Skin of body (tissue), 2 donors: ENCODE results near the gene AMBRA1. TPM values are rescaled to one million over a fixed set of nuclear protein-coding genes. Genes with fewer than 3 reads are reported as not detected.

ENCODE experiments used
- DNase-seq: peaks from one replicate; lab custom pipeline; 2025; lab: John Stamatoyannopoulos, UW
- total RNA-seq: library from RNA; depleted of rRNA; stranded (reverse); fragments of >200 nt; gene quantifications from one replicate; pipeline ENCODE4 v1.2.3, GENCODE V29; 2014

Gene AMBRA1
- total RNA-seq, 1 donor from 2014 or later, result 19.8 TPM

DNA sequence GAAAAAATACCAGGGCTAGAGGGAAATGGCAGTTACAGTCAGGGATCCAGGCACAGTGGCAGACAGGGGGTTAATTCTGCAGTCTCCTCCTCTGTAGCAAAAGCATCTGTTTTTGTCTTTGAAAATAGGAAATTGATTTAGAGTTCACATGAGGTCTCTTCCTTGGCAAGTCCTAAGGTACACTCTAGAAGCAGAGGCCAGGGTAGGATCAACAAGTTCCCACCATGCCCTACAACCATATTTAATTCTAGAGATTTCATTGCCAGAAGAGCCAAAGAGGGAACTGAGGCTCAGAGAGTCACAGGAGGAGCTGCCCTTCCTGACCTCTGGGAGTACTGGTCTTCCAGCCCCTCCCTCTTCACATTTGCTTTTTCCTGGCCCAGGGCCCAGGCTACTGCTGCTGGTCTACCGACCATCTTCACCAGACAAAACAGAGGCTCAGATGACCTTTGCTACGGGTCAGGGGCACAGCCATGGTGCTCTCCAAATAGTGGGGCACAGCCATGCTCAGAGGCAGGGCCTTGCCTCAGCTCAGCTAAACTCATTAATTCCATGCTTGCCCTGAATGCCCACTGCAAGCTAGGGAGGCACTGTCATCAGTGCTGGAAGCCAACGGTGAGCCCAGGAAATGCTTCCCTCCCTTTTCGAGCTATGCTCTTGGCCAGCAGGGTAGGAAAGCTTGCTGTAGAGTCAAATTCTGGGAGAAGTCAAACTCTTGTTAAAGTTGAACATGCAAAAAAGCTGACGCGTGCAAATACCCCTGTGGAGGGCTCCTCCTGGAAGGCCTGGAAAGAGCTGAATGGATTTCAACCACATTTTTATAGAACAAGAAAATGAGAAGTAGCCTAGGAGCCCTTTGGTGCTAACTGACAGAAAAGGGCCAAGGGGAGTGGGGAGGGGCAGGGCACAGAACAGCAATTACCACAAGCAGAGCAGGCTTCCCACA, 190.6 kb downstream of the AMBRA1 start:
- no peak for DNase-seq

DNA sequence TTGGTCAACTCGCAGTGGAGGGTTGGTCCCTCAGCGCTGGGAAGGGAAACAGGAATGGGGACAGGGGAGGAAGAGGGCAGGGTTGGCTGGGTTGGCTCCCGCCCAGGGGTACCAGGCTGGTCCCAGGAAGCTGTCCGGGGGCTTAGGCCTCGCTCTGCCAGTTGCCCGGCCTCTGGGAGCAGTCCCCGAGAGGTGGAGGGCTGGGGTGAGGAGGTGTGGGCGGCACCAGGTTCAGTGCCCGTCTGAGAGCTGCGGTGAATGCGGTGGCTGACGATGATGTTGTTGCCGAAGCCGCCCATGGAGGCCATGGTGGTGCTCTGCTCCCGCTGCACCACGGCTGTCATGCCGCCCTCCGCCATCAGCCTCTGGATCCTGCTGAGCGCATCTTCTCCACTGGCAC, 196.3 kb downstream of the AMBRA1 start:
- no peak for DNase-seq

DNA sequence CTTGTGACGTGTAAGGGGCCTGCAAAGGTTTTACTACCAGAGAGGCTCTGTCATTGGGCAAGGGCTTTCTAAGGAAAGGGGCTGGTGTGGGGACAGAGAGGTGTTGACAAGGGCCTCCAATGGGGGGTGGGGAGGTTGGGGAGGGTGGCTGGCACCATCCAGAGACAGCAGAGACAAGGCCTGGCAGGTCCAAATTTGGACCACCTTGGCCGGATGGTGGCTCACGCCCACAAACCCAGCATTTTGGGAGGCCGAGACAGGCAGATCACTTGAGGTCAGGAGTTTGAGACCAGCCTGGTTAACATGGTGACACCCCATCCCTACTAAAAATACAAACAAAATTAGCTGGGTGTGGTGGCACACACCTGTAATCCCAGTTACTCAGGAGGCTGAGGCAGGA, 200.1 kb downstream of the AMBRA1 start:
- no peak for DNase-seq

DNA sequence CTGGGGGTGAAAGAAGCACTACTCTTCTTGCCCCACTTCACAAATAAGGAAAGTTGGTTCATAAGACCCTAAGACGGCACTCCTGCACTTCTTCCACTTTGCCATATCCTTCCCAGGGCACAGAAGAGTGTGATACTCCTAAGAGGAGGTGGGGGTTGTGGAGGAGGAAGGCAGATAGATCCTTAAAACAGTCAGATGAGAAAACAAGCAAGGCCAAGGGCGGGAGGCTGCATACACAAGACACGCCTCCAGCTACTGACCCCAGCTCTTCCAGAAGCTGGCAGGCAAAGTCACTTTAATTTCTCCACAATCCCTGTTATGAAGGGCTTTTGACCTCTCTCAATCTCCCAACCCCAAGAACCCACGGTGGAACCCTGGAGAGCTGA, 200.6 kb downstream of the AMBRA1 start:
- DNase-seq, result no peak

DNA sequence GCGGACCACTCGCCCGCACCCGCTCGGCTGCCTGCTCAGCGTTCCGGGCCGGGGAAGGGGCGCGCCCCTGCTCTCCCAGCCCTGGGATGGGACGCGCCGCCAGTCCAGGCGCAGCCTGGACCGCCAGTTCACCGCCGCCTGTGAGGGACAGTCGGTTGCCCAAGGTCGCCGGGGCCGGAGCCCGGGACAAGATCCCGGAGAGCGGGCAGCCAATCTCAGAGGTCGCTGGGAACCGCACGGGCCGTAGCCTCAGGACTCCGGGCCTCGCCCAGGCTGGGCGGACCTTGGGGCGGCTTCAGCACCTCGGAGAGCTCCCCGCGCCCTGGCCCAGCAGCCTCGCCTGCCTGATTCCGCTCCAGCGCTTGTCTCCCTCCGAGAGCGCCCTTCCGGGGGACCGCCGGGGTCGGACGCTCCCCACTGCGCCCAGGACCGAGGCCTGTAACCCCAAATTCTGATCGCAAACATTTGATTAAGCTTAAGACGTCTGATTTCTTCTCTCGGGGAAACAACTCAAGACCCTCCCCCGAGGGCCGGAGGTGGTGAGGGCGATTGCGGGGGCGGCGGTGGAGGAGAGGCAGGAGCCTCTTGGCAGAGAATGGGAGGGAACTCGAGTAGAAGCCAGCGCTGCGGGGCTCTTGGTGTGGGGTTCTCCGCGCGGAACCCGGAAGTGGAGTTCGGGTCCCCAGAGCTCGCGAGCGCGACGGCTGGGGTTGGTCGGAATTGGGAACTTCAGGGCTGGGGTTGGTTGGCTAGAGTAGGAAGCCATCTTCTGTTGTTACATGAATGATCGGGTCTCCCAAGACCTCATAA, 201.2 kb downstream of the AMBRA1 start:
- peak; percentile 56 for DNase-seq

DNA sequence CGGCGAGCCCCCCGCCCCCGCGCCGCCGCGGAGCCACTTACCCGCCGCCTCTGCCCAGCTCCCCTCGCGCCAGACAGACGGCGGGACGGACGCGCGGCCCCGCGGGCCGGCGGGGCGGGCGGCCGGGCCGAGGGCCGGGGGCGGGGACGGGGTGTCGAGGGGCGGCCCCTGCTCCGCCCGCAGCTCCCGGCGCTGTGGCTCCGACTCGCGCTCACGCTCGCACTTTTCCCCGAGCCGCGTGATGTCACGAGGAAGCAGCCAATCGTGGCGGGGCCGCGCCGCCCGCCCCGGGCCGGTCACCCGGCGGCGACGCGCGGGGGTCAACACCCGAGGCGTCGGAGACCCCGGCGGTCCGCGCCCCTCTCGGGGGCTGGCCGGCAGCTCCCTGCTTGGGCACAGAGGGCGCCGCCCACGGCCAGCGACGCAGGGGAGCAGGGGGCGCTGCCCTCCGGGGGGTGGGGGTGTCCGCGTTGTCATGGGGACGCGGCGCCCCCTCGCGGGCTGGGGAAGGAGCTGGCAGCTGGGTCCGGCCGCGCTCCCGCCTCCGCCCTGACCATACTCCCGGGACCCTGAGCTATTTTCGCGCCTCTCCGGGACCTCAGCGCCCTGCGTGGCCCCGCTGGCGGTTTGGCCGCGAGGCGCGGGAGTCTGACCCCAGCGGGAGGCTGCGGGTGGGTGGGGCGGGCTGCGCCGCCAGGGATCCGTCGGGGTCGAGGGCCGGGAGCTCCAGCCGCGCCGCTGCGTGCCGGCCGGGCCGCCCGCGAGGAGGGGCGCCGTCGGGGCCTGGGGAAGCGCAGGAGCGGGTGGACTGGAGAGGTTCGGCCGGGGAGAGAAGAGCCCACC, 202.0 kb downstream of the AMBRA1 start, which contains the start of gene CHRM4:
Gene CHRM4, minus strand, starts transcription at position 199 of the 843 bp plus-strand sequence. CDS start 5,219 bp downstream, outside the sequence.
- DNase-seq, result no peak

DNA sequence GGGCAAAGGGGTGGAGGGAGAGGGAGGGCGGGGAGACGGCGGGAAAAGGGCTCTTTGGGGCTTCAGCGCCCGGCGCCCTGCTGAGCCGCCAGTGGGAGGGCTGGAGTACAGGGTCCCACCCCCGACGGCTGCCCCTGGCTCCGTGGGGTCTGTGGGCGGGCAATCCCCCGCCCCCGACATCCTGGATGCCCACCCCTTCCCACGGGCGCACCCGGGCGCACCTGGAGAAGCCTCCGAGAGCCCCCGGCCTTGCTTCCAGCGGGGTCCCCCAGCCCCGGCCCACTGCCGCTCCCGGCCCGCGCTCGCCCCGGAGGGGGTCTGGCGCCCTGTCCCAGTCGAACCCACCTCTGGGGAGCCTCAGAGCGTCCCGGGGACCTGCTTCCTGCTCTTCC, 202.6 kb downstream of the AMBRA1 start:
- no peak for DNase-seq

DNA sequence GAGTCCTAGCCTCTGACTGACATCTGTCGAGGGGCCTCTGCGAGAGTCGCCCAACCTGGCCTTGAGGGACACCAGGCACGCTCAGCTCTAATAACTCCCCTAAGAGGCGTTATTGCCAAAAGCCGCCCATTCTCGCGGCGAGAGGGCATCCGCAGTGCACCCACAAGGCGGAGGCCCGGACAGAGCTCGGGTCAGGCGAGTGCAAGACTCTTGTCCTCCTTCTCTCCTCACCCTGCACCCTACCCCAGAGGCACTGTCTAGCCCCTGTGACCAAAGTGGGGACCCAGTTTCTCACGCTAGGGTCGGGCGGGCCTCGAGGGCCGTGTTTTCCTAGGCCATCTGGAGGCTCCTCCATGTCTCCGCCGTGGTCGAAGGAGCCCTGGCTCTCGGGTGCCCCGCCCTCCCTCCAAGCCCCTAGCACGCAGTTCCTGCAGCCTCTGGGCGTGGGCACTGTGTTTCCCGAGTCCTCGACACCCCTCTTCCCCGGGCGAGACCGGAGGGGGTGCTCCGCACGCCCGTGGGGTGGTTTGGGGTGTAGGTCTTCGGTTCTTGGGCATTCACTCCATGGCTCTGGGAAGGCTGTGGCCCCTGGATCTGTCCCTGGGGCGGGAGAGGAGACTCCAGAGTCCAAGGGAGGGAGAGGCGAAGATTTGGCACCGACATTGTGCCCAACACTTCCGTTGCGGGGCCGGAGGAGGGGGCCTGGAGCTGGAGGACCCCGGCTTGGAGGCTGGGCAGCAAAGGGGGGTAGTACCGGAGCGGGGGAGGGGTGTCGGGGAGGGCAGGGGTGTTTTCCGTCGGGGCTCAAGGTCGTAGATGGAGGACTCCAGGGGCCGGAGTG, 203.3 kb downstream of the AMBRA1 start:
- DNase-seq, result no peak

DNA sequence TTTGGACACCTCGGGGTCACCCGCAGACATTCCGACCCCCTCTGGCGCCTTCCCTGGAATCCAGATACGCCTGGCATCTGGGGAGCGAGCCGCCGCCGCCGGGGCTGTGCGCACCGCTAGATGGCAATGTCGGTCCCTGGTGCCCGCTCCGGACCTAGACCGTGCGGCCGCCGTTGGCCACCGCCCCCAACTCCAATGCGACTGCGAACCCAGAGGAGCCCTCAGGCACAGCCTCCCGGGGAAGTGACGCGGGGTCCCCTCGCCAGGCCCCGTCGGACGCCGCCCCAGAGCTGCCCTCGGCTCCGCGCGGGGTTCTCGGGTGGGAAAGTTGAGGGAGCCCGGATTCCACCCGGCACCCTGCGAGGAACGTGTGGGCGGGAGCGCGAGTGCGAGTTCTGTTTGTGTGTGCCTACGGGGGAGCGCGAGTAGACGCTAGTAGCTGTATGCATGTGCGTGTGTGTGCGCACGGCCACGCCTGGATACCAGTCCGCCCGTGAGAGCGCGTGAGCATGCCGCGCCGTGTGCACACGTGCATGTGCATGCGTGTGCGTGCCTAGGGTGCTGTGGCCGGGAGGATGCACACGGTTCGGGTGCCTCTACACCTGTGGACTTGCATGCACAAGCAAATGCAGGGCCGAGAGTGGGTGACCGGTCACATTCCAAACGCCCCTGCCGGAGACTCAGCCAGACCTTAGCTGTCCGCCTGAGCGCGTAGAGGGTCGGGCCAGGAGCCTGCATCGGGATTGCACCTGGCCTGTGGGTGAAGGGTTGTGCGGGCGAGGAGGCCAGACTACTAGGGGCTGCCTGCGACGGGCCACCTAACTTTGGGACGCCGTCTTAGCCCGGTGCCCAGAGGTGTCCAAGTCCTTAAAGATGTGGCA, 204.1 kb downstream of the AMBRA1 start:
- no peak for DNase-seq

DNA sequence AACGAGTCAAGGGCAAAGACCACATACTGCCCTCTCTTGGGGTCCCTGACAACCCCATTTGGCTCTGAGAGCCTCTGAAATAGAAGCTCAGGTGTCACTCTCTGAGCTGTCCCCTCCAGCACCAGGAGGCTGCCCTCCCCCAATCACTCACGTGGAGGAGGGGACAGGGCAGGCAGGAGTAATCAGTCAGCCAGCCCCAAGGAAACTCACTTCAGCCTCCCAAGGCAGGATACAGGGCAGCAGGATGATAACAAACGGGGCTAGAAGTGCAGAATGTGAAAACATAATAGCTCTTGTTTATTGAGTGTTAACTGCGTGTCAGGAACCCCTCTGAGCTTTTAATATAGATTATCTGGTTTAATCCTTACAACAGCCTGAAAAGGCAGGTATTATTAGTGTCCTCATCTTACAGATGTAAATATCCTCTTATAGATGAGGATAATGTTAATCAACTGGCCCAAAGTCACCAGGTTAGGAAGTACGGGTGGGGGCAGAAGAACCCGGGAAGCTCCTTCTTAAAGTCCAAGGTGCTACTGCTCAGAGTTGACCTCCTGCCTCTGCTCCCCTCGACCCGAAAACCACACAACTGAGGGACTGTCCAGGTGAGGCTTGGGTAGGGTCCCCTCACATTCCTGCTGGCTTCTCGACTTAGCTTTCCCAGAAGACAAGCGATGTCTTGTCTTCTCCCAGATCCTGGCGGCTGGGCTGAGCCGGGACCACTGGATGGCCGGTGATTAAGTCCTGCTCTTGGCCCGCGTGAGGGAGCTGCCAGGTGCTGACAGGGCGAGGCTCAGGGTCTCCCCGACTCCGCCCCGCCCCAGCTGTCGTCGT, 205.0 kb downstream of the AMBRA1 start:
- no peak for DNase-seq

DNA sequence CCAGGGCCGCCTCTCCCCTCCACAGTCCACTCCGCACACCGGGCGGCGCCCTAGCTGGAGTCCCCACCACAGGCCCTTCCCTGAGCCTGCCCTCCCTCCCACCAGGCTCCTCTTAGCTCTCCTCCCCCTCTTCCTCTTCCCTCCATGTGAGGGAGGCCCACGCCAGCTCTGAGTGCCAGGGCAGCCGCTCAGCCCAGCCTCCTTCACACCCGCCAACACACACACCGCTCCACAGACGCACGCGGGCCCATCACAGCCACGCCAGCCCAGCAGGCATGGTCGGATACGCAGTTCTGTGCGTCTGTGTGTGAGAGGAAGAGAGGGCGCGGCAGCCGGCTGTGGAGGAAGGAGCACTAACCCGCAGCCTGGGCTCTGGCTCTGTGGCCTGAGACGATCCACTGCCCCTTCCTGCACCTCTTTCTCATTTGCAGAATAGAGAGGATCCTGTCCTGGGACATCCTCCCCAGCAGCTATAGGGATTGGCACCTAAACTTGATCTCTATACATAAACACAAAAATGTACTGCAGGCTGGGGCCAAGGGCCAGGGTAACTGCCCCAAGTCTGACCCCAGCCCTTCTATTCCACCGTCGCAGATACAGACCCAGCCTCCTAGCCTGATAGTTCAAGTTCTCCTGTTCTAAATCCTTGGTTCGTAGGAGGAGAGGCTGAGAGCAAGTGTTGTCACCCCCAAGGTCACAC, 205.8 kb downstream of the AMBRA1 start:
- DNase-seq, result no peak

DNA sequence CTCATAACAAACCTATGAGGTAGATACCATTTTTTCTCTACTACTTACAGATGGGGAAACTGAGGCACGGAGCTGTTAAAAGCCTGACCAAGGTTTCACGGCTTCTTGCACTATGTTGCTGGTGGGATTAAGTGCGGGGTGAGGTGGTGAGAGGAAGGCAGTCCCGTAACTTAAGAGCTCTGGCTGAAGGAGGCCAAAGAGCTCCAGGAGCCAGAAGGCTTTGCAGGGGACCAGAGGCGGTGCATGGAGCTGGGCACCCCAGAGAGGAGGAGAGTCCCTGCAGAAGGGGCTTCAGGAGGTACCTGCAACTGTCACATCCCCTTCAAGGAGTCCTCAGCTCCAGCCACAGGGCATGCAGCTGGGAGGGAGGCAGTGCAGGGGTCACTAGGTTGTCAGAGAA, 206.4 kb downstream of the AMBRA1 start:
- DNase-seq, result no peak

DNA sequence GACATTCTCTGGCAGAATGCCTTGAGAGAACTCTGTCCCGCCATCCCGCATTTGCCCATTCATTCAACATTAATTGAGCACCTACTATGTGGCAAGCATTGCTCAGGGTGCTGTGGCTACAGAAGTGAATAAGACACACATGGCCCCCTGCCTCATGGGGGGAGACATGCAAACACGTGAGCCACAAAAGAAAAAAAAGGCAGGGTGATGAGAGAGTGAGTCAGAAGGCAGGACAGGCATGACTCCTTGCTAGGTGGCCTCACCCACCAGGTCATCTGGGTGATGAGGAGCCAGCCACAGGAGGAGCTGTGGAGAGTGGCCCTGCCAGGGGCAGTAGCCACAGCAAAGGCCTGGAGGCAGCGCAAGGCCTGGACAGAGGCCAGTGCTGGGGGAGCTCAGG, 207.1 kb downstream of the AMBRA1 start:
- no peak for DNase-seq

DNA sequence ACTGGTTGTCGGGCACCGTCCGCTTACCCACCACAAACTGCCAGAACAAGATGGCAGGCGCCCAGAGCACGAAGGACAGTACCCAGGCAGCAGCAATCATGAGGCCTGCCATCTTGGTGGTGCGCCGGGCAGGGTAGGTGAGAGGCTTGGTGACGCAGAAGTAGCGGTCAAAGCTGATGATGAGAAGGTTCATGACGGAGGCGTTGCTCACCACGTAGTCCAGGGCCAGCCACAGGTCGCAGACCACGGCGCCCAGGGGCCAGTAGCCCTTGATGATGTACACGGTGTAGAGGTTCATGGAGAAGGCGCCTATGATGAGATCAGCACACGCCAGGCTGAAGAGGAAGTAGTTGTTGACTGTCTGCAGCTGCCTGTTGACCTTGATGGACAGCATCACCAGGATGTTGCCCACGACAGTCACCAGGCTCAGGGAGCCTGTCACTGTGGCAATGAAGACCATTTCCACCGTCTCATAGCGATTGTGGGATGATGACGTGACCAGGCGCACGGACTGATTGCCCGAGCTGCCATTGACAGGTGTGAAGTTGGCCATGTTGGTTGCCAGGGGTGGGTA, 207.7 kb downstream of the AMBRA1 start:
- DNase-seq, result no peak

DNA sequence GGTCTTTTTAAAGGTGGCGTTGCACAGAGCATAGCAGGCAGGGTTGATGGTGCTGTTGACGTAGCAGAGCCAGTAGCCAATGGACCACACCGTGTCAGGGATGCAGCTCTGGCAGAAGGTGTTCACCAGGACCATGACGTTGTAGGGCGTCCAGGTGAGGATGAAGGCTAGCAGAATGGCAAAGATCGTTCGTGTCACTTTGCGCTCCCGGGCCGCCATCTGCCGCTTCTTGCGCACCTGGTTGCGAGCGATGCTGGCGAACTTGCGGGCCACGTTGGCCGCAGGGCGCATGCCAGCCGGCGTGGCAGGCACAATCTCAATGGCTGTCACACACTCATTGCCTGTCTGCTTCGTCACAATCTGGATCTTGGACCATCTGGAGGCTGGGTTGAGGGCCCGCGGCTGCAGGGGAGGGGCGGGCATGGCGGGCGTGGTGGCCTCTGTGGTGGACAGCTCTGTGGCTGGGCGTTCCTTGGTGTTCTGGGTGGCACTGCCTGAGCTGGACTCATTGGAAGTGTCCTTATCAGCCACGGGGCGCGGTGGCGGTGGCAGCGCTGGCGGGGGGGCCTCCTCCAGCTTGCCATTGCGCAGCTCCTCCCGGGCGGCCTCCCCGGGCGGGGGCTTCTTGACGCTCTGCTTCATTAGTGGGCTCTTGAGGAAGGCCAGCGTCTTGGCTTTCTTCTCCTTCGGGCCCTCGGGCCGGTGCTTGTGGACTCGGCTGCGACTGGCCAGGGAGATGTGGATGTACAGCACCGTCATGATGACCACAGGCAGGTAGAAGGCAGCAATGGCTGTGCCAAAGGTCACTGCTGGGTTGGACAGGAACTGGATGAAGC, 208.4 kb downstream of the AMBRA1 start:
- DNase-seq, result no peak

DNA sequence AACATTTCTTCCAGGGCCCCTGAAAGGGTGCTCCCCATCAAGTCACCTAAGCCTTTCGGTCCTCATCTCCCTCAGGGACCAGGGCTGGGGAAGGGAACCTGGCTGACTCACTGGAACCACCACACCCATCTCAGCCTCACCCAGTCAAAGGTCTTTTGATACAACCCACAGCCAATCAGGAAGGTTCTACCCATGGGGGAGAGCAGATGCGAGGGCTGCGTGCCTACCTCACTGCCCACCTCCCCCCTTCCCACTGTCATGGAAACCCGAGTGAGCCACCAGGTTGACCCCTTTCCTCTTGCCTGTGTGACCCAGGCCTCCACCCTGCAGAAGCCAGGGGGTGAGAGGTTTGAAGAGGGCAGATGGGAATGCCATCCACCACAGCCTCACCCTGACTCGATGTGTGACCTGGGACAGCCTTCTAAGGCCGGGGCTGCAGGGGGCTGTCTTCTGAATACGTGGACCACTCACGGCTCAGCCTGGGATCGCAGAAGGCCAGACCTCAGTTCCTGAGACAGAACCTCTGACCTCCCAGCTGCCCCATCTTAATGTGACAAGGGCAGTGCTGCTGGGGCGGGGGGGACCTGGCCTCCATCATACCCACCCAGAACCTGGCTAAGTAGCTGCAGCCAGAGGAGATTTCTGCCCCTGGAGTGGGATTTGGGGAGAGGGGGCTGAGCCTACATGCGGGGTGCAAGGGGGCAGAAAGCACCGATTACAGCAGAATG, 209.7 kb downstream of the AMBRA1 start:
- DNase-seq, result no peak
